ENCODE data around the gene IQSEC1. TPM values are rescaled to one million over a fixed set of nuclear protein-coding genes. Genes with fewer than 3 reads are reported as not detected.

The IQSEC1 gene
- total RNA-seq, 1 experiment from 2014 or later = 13.0 TPM

DNA sequence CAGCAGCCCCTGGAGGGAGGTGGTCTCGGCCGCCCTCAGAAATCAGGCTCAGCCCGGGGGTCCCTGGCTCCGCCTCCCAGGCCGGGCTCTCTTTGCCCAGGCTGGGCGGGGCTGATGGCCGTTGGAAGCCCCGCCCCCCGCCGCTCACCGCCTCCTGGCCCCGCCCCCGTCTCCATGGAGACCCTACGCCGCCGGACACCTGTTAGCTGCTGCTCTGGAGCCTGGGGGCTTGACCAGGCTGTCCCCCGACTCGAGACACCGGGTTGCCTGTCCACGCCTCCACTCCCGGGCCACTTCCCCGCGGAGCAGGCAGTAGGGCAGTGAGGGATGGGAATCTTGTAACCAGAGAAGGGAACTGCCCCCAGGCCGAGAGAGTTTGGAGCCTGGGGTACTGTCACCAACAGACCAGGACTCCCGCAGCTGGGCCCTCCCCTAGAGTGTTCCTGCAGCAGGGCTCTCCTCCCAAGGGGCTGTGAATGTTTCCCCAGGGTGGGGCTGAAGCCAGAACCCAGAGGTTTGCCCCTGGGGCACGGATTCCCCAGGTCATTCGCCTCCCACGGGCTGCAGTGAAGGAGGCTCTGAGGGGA is 204.1 kb downstream of the IQSEC1 start:
- Histone ChIP-seq H3K4me1 (ENCODE audit: insufficient read depth, low read length, poor library complexity, severe bottlenecking) (no peaks in the 10 kb centered on the region), H3K36me3 (ENCODE audit: insufficient read depth, low read length, poor library complexity, severe bottlenecking) (no peaks in the 10 kb centered on the region), H3K27ac (ENCODE audit: low read depth, low read length, poor library complexity, severe bottlenecking) (no peak overlapping the region), H3K9me3 (ENCODE audit: low read depth, low read length, poor library complexity, severe bottlenecking) (no peaks in the 10 kb centered on the region), H3K4me3 (ENCODE audit: low read depth, low read length, poor library complexity, severe bottlenecking) (no peak overlapping the region), H3K27me3 (replicated peaks; ENCODE audit: insufficient read depth, low read depth, low read length, poor library complexity) (no peaks in the 10 kb centered on the region)
- DNase-seq (ENCODE audit: low spot score) = no peak
- BruUV-seq (replicated peaks) = no TSS peak
- ChIA-PET CTCF (interaction anchor here (0.6 kb wide), 1 partner anchor 305 kb away, joined by 3 read pairs; no protein-coding TSS in a partner anchor), POLR2A (ENCODE audit: low non-redundant PET) (no interaction called here)
- intact Hi-C loops (cut with micrococcal nuclease; ENCODE audit: unreplicated experiment) = loop anchor here (2.0 kb wide), 1 partner anchor 116 kb away; no protein-coding TSS in a partner anchor
- TF ChIP-seq EZH2 (IDR thresholded peaks at IDR 0.05; ENCODE audit: borderline replicate concordance, low read depth, low read length, poor library complexity, severe bottlenecking) = no peak
- TF ChIP-seq, protein P1, sequence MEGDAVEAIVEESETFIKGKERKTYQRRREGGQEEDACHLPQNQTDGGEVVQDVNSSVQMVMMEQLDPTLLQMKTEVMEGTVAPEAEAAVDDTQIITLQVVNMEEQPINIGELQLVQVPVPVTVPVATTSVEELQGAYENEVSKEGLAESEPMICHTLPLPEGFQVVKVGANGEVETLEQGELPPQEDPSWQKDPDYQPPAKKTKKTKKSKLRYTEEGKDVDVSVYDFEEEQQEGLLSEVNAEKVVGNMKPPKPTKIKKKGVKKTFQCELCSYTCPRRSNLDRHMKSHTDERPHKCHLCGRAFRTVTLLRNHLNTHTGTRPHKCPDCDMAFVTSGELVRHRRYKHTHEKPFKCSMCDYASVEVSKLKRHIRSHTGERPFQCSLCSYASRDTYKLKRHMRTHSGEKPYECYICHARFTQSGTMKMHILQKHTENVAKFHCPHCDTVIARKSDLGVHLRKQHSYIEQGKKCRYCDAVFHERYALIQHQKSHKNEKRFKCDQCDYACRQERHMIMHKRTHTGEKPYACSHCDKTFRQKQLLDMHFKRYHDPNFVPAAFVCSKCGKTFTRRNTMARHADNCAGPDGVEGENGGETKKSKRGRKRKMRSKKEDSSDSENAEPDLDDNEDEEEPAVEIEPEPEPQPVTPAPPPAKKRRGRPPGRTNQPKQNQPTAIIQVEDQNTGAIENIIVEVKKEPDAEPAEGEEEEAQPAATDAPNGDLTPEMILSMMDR (conservative IDR thresholded peaks at IDR 0.05; ENCODE audit: low read depth, low read length) = no peak

DNA sequence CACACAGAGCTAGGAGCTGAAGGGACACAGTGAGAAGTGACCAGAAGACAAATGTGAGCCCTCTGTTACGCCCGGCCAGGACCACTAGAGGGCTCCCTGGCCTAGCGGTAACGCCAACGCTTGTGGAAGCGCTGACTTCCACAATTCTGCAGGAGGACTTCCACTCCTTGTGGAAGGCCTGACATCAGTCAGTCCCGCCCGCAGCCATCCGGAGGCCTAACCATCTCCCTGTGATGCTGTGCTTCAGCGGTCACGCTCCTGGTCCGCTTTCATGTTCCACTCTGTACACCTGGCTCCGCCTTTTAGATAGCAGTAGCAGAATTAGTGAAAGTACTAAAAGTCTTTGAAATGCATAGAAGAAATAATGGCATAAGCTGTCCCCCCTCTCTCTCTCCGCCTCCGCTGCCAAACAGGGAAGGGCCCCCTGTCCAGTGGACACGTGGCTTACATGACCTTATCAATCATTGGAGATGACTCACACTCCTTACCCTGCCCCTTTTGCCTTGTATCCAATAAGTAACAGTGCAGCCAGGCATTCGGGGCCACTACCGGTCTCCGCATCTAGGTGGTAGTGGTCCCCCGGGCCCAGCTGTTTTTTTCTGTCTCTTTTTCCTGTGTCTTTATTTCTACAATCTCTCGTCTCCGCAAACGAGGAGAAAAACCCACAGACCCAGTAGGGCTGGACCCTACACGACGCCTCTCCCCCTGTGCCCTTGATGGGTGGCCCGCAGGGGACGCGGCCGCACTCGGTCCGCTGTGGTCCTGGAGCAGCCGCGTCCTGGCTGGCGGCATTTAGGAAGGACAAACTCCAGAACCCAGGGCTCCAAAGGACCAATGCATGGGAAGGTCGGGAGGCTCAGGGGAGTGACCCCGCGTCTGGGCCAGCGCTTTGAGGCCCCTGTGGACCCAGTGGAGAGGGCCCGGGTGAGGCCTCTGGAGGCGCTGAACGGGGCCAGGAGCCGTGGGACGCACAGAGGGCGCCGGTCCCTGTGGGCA is 204.9 kb downstream of the IQSEC1 start:
- ChIA-PET POLR2A (ENCODE audit: low non-redundant PET) (no interaction called here), CTCF (interaction anchor here (0.6 to 0.8 kb wide), 3 partner anchors 20 to 116 kb away, joined by 3 to 4 read pairs (median 3); no protein-coding TSS in a partner anchor)
- no peak overlapping the region for H3K4me3 ChIP-seq (ENCODE audit: low read depth, low read length, poor library complexity, severe bottlenecking)
- H3K36me3 ChIP-seq (ENCODE audit: insufficient read depth, low read length, poor library complexity, severe bottlenecking) = no peaks in the 10 kb centered on the region
- no peak overlapping the region for H3K27ac ChIP-seq (ENCODE audit: low read depth, low read length, poor library complexity, severe bottlenecking)
- TF ChIP-seq EZH2 (IDR thresholded peaks at IDR 0.05; ENCODE audit: borderline replicate concordance, low read depth, low read length, poor library complexity, severe bottlenecking) = no peak
- TF ChIP-seq, protein P1 (conservative IDR thresholded peaks at IDR 0.05; ENCODE audit: low read depth, low read length) = peak; percentile 84
- intact Hi-C loops (cut with micrococcal nuclease; ENCODE audit: unreplicated experiment) = loop anchor here (1.0 to 2.0 kb wide), 2 partner anchors 24 to 116 kb away; no protein-coding TSS in a partner anchor
- peak; percentile 84 for DNase-seq (ENCODE audit: low spot score)
- H3K27me3 ChIP-seq (replicated peaks; ENCODE audit: insufficient read depth, low read depth, low read length, poor library complexity) = no peaks in the 10 kb centered on the region
- no TSS peak for BruUV-seq (replicated peaks)
- no peaks in the 10 kb centered on the region for H3K9me3 ChIP-seq (ENCODE audit: low read depth, low read length, poor library complexity, severe bottlenecking)
- H3K4me1 ChIP-seq (ENCODE audit: insufficient read depth, low read length, poor library complexity, severe bottlenecking) = no peaks in the 10 kb centered on the region

DNA sequence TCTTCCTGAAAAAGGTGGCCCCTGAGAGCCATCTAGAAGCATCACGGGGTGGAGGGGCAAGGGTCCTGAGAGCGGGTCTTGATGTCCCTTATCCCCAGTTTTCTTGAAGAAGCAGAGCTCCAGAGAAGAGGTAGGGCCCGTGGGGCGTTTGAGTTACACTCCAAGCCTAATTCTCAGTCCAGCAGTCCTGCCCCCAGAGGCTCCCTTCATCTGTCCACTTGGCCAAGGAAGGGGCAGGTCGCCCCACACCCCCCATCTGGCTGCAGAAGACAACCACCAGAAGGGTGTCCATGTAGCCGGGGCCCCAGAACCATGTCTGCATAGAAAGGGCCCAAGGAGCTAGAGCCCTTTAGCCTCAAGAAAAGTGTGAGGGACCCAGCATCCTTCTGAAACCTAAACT is 206.4 kb downstream of the IQSEC1 start:
- CTCF ChIA-PET = no interaction called here
- Histone ChIP-seq H3K36me3 (ENCODE audit: insufficient read depth, low read length, poor library complexity, severe bottlenecking) (no peaks in the 10 kb centered on the region), H3K27me3 (replicated peaks; ENCODE audit: insufficient read depth, low read depth, low read length, poor library complexity) (no peaks in the 10 kb centered on the region), H3K9me3 (ENCODE audit: low read depth, low read length, poor library complexity, severe bottlenecking) (no peaks in the 10 kb centered on the region), H3K4me3 (ENCODE audit: low read depth, low read length, poor library complexity, severe bottlenecking) (no peak overlapping the region), H3K27ac (ENCODE audit: low read depth, low read length, poor library complexity, severe bottlenecking) (no peak overlapping the region), H3K4me1 (ENCODE audit: insufficient read depth, low read length, poor library complexity, severe bottlenecking) (no peaks in the 10 kb centered on the region)
- intact Hi-C loops (cut with micrococcal nuclease; ENCODE audit: unreplicated experiment) = no loop called here
- TF ChIP-seq, protein P1 (conservative IDR thresholded peaks at IDR 0.05; ENCODE audit: low read depth, low read length) = no peak
- TF ChIP-seq EZH2 (IDR thresholded peaks at IDR 0.05; ENCODE audit: borderline replicate concordance, low read depth, low read length, poor library complexity, severe bottlenecking) = no peak
- no TSS peak for BruUV-seq (replicated peaks)
- no peak for DNase-seq (ENCODE audit: low spot score)
- POLR2A ChIA-PET (ENCODE audit: low non-redundant PET) = no interaction called here

Measured in A673 (cell line).